Bone marrow (tissue), 2 donors: ENCODE results near the gene SPSB3.

ENCODE experiments used
- DNase-seq, 2 donors: peaks; one replicate each; lab custom pipeline; 2025; lab: John Stamatoyannopoulos, UW

SPSB3 gene

DNA sequence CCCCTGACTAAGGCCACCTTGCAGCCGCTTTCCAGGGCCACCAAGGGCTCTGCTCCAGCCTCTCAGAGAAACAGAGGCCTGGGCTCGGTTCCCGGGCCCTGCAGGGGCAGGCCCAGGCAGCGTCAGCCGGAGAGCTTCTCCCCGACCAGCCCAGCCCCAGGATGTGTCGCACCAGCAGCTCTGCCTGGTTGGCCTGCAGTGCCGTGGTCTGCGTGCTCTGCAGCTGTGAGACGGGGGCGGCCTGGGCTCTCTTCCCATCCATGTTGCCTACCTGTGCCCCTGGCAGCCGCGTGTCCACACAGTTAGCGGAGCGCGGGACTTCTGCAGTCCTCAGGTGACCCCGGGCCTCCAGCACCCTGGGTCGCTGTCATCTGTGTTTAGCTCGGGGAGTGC lies 6.3 kb upstream of the SPSB3 start:
- DNase-seq = no peak

GRCh38 chr16:1788095-1788707 lies 5.8 kb upstream of the SPSB3 start:
- DNase-seq = no peak

- no peak for DNase-seq
Measured at GRCh38 chr16:1787322-1788094, 5.1 kb upstream of the SPSB3 start.

DNA sequence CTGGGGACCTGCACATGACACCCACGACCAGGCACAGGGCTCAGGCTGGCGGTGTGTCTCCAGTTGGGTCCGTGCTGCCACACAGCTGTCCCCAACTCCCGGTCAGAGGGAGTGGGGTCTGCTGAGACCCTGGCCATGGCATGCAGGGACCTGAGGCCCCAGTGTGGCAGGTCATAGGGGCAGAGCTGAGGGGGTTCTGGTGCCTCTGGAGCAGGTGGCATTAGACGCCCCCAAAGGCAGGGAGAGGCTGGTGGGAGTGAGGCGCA lies 4.6 kb upstream of the SPSB3 start:
- no peak for DNase-seq

GRCh38 chr16:1786242-1787055 lies 4.1 kb upstream of the SPSB3 start:
- DNase-seq = no peak

DNA sequence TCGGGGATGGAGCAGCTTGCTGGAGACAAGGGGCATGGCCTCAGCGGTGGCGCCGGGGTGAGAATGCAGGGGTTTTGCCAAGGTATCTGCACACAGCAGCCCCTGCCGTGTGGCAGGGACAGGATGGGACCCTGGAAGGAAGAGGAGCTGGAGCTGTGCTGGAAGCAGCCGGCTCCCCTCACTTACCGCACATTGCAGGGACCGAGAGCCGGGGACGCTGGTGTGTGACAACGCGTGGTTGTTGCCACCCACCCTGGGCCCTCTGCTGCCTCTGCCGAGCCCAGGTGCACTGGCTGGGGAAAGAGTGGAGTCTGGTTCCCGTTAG lies 3.4 kb upstream of the SPSB3 start:
- DNase-seq = no peak

- DNase-seq = no peak
Measured at GRCh38 chr16:1784977-1785845, 2.8 kb upstream of the SPSB3 start.

- DNase-seq = peak in 1 of 2 donors; percentile 42
Measured at GRCh38 chr16:1781758-1782407, 488 bp downstream of the SPSB3 start.

DNA sequence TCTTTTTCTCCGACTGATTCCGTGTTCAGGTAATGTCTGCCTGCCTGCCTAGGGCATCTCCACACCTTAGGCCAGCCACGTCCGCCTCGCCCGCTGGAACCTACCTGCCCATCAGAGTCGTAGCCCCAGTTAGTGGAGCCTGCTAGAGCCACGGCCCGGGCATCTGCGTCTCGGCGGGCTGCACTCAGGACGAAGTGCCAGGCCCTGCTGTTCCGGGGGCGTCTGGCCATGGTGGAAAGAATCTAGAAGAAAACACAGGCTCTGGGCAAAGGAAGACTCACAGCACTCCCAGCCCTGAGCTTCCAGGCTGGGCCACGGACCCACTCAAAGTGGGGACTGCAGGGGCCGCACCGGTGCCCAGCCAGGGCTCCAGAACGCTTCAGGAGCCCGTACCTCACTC lies 1.1 kb downstream of the SPSB3 start:
- DNase-seq = no peak

GRCh38 chr16:1780677-1781072 lies 1.7 kb downstream of the SPSB3 start:
- no peak for DNase-seq

DNA sequence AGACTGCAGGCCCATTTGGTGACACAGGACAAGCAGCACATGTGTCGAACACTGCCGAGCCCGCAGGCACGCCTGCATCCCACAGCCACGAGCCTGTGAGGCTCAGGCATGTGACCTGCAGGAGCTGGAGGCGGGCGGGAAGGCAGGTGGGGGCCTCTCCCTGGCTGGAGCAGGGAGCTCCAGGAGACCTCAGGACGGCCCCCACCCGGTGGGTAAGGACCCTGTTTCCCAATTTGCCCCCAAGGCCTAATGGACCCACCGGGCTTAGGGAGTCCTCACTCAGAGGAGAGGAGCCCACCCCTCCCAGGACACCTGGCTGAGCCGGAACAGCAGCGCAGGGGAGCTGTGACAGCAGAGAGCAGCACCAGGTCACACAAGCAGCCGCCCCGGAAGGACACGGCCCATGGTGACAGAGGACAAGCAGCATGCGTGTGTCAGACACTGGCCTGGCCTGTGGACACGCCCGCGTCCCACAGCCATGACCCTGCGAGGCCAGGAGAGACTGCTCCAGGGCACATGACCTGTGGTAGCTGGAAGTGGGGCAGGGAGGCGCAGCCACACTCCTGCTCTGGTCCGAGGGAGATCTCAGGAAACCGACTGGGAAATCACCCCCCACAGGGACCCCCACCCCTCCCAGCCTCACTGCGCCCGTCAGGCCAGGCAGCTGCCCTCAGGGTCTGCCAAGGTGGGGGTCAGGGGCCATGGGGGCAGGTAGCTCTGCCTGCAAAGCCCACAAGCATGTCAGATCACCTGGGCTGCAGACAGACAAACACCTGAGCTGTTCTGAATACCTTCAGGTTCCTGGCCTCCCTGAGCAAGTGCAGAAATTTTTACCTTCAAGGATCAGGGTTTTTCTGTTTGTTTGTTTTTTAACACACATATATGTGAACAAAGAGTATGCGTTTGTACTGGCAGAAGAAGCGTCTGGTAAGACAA lies 2.4 kb downstream of the SPSB3 start:
- no peak for DNase-seq

DNA sequence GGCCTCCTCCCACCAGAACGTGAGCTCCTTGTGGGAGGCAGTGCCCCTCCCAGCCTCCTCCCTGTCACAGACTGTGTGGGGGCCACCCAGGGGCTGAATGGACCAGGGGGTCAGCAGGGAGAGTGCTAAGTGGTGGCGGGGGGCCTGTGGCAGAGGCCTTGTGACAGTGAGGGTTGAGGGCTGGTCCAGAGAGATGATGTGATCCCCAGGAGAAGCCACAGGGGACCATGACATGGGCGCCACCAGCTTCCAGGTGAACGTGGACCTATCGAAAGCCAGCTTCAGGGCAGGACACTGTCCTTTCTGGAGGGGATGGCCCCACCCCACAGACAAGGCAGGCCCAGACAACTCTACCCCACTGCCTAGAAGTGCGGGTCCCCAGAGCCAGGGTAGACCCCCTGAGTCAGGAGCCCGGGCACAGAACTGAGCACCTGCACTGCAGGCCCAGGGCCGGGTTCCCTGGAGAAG lies 3.1 kb downstream of the SPSB3 start:
- DNase-seq = no peak

GRCh38 chr16:1778200-1779179 lies 3.9 kb downstream of the SPSB3 start:
- no peak for DNase-seq

DNA sequence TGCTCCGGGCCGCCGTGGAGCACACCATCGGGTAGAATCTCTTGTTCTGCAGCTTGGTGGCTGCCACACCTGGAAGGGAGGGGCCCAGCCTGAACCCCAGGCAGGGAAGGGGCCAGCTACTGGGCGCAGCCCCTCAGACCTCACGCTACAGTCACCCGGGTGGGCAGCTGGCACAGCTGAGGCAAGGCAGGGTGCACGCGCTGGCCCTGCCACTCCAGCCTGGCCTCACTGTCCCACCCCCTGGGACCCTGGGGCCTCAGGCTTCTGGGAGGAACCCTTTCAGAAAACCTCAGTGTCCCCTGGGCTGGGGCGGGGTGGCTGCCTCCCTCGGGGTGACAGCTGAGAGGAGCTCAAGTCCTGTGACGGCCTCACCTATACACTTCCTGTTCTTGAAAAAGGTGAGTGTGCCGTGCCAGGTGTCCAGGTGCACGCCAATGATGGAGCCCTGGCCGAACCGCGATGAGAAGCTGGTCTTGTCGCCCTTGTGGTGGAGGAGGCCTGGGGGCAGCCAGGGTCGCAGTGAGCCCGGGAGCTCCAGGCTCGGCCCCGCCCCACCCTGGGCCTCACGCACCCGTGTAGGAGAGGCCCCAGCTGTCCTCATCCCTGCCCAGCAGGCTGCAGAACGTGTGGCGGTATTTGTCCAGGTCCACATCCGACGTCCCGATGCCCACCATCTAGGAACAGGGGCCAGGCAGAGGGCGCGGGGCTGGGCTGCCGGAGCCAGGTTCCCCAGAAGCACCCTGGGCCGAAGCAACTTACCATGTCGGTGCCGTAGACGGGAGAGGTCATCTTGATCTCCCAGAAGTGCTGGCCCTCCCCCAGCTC lies 4.8 kb downstream of the SPSB3 start:
- no peak for DNase-seq

- DNase-seq = no peak
Measured at GRCh38 chr16:1776991-1777374, 5.4 kb downstream of the SPSB3 start.

DNA sequence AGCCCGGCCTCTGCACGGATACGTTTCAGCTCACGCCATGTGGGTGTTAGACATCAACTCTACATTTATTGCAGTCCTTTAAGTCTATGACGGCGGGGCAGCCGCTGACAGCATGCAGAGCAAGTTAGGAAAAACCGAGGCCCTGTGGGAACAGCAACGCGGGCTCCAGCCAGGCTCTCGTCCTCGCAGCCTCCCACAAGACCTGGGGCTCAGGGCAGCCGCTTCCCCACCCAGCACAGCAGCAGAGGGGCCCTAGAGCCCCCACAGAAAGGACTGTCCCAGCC lies 5.8 kb downstream of the SPSB3 start:
- no peak for DNase-seq

GRCh38 chr16:1775846-1776671 lies 6.3 kb downstream of the SPSB3 start:
- DNase-seq = no peak
